ENCODE data around the gene INPP5A. TPM values are rescaled to one million over a fixed set of nuclear protein-coding genes. Genes with fewer than 3 reads are reported as not detected.

INPP5A gene
- total and polyA plus RNA-seq, 7 donors = 15.1 to 48.8 (median 40.9) TPM

- DNase-seq (peak in 1 of 2 donors; percentile 40), ATAC-seq (no peak)
- Histone ChIP-seq H3K27me3 (ENCODE audit: insufficient read depth in 3 of 3, low read length in 2 of 3) (no peaks in the 10 kb centered on the region), H3K36me3 (ENCODE audit: insufficient read depth in 1 of 2, low read depth in 1 of 2) (no peaks in the 10 kb centered on the region), H3K4me1 (peaks cover 8% of the 10 kb centered on the region), H3K27ac (no peak overlapping the region), H3K4me3 (no peak overlapping the region), H3K9me3 (no peaks in the 10 kb centered on the region)
- intact Hi-C loops (cut with DNase I) = loop anchor here in 1 of 2 donors (10.0 kb wide), 1 partner anchor 426 kb away; no protein-coding TSS in a partner anchor
- no peak for TF ChIP-seq CTCF (IDR thresholded peaks at IDR 0.05)
- 91 to 94% (median 92%) methylated on average over 29 of the region's 29 CpGs for WGBS, 3 donors
These were observed 102.9 kb downstream of the INPP5A start for GRCh38 chr10:132640326-132641125.

GRCh38 chr10:132641401-132641800 lies 103.8 kb downstream of the INPP5A start:
- H3K27ac ChIP-seq = no peak overlapping the region
- intact Hi-C loops (cut with DNase I) = loop anchor here in 1 of 2 donors (10.0 kb wide), 1 partner anchor 427 kb away; no protein-coding TSS in a partner anchor
- H3K27me3 ChIP-seq (ENCODE audit: insufficient read depth in 3 of 3, low read length in 2 of 3) = no peaks in the 10 kb centered on the region
- H3K4me1 ChIP-seq = peaks cover 4% of the 10 kb centered on the region
- no peaks in the 10 kb centered on the region for H3K9me3 ChIP-seq
- ATAC-seq (no peak), DNase-seq (peak in 1 of 2 donors; percentile 23)
- 89 to 91% (median 90%) methylated on average over 8 of the region's 8 CpGs for WGBS, 3 donors
- no peak overlapping the region for H3K4me3 ChIP-seq
- no peaks in the 10 kb centered on the region for H3K36me3 ChIP-seq (ENCODE audit: insufficient read depth in 1 of 2, low read depth in 1 of 2)
- no peak for TF ChIP-seq CTCF (IDR thresholded peaks at IDR 0.05)

GRCh38 chr10:132641966-132642731 lies 104.6 kb downstream of the INPP5A start:
- Histone ChIP-seq H3K4me1 (peaks cover 4% of the 10 kb centered on the region), H3K27me3 (ENCODE audit: insufficient read depth in 3 of 3, low read length in 2 of 3) (no peaks in the 10 kb centered on the region), H3K9me3 (no peaks in the 10 kb centered on the region), H3K36me3 (ENCODE audit: insufficient read depth in 1 of 2, low read depth in 1 of 2) (no peaks in the 10 kb centered on the region), H3K27ac (no peak overlapping the region), H3K4me3 (no peak overlapping the region)
- no peak for TF ChIP-seq CTCF (IDR thresholded peaks at IDR 0.05)
- ATAC-seq (no peak), DNase-seq (peak; percentile 11 to 34)
- intact Hi-C loops (cut with DNase I) = loop anchor here in 1 of 2 donors (10.0 kb wide), 1 partner anchor 427 kb away; no protein-coding TSS in a partner anchor
- WGBS, 3 donors = 86 to 89% (median 88%) methylated on average over 33 of the region's 33 CpGs

- no peak overlapping the region for H3K4me3 ChIP-seq
- H3K27ac ChIP-seq = no peak overlapping the region
- no peak for ATAC-seq
- peak in 1 of 2 donors; percentile 23 for DNase-seq
- intact Hi-C loops (cut with DNase I) = loop anchor here in 1 of 2 donors (10.0 kb wide), 1 partner anchor 428 kb away; no protein-coding TSS in a partner anchor
- H3K36me3 ChIP-seq (ENCODE audit: insufficient read depth in 1 of 2, low read depth in 1 of 2) = peaks cover 0 to 3% of the 10 kb centered on the region in 2 donors
- 88 to 94% (median 90%) methylated on average over 11 of the region's 11 CpGs for WGBS, 3 donors
- no peaks in the 10 kb centered on the region for H3K27me3 ChIP-seq (ENCODE audit: insufficient read depth in 3 of 3, low read length in 2 of 3)
- no peaks in the 10 kb centered on the region for H3K9me3 ChIP-seq
- TF ChIP-seq CTCF (IDR thresholded peaks at IDR 0.05) = no peak
- H3K4me1 ChIP-seq = peaks cover 4% of the 10 kb centered on the region
These were observed 105.1 kb downstream of the INPP5A start for GRCh38 chr10:132642732-132643008.
